Sigmoid colon (tissue), 7 donors: ENCODE measurements around the gene MAP3K2. TPM values are rescaled to one million over a fixed set of nuclear protein-coding genes. Genes with fewer than 3 reads are reported as not detected.

ENCODE experiments used
- DNase-seq: peaks from one replicate; pipeline ENCODE4 v3.0.0-alpha.2; 2019
- H3K27ac ChIP-seq, 4 donors: fragments of 200-600 bp; sonication (generic); one replicate each; pipeline ENCODE4 v1.5.1; 2016 to 2019; ENCODE audit warnings: mild to moderate bottlenecking in 1 of 4
- H3K27me3 ChIP-seq, 3 donors: fragments of 200-600 bp; sonication (generic); one replicate each; pipeline ENCODE4 v1.5.1; 2019; ENCODE audit warnings: mild to moderate bottlenecking in 1 of 3
- H3K36me3 ChIP-seq, 4 donors: fragments of 200-600 bp; sonication (generic); one replicate each; pipeline ENCODE4 v1.5.1; 2016 to 2019
- H3K4me1 ChIP-seq, 4 donors: fragments of 200-600 bp; sonication (generic); one replicate each; pipeline ENCODE4 v1.5.1; 2017 to 2019
- H3K4me3 ChIP-seq, 4 donors: fragments of 200-600 bp; sonication (generic); one replicate each; pipeline ENCODE4 v1.5.1; 2017 to 2019; ENCODE audit warnings: mild to moderate bottlenecking in 2 of 4, moderate library complexity in 1 of 4
- H3K9me3 ChIP-seq, 4 donors: fragments of 200-600 bp in 3 of 4; sonication (generic) in 3 of 4; one replicate each; pipeline versions ENCODE4 v1.5.1 to v1.6.1; 2013 to 2019
- CTCF ChIP-seq, 4 experiments: fragments of 450-650 bp in 3 of 4; fragments of 200-600 bp in 1 of 4; IDR thresholded peaks; one replicate each; pipeline ENCODE4 v1.5.1; 2016 to 2019; ENCODE audit warnings: antibody characterized with exemption in 4 of 4, mild to moderate bottlenecking in 3 of 4, moderate library complexity in 2 of 4
- EP300 ChIP-seq, 4 donors: sonication (generic); formaldehyde crosslinking; IDR thresholded peaks; one replicate each; pipeline ENCODE4 v1.6.1; 2017; ENCODE audit warnings: antibody characterized with exemption in 4 of 4
- POLR2A ChIP-seq, 2 donors: fragments of 450-650 bp; IDR thresholded peaks; one replicate each; pipeline ENCODE4 v1.6.1; 2016; ENCODE audit warnings: antibody characterized with exemption in 2 of 2, mild to moderate bottlenecking in 2 of 2, moderate library complexity in 2 of 2
- POLR2AphosphoS5 ChIP-seq, 4 donors: sonication (generic); formaldehyde crosslinking; IDR thresholded peaks; one replicate each; pipeline ENCODE4 v1.6.1; 2017; ENCODE audit warnings: antibody characterized with exemption in 4 of 4
- WGBS, 2 donors: extraction: QIAGEN DNeasy Blood & Tissue Kit; methylation state at CpG; one replicate each; pipeline ENCODE4 v1.1.7; 2013; 5-methylcytosine and 5-hydroxymethylcytosine counted together
- intact Hi-C: fragments of 100-400 bp; cut with DNase I; formaldehyde crosslinking; loops from one replicate; pipeline ENCODE4 v1.15.1; 2023
- polyA plus RNA-seq, 3 donors: library from polyadenylated mRNA; stranded (reverse); fragments of 200-250 nt; gene quantifications; one replicate each; pipeline ENCODE4 v1.2.3, GENCODE V29; 2013
- total RNA-seq, 4 donors: library from RNA; depleted of rRNA; stranded (reverse); fragments of >200 nt; gene quantifications; one replicate each; pipeline ENCODE4 v1.1.0, GENCODE V29; 2016
- donor health status: healthy with polysubstance abuse.
- donor health status: Bipolar disorder and iron deficiency.
- donor health status: healthy.

The MAP3K2 gene
- total and polyA plus RNA-seq, 7 donors, result 9.0 to 52.2 (median 39.9) TPM

- TF ChIP-seq CTCF (IDR thresholded peaks at IDR 0.05) (no peak), EP300 (IDR thresholded peaks at IDR 0.05) (no peak), POLR2AphosphoS5 (IDR thresholded peaks at IDR 0.05) (no peak), POLR2A (IDR thresholded peaks at IDR 0.05) (no peak)
- intact Hi-C loops, result loop anchor here (10.0 kb wide), 1 partner anchor 339 kb away; no protein-coding TSS in a partner anchor
- 81 to 84% methylated on average over 3 of the region's 3 CpGs for WGBS, 2 donors
- no peaks in the 10 kb centered on the region for H3K27me3 ChIP-seq
- no peaks in the 10 kb centered on the region for H3K9me3 ChIP-seq
- no peaks in the 10 kb centered on the region for H3K36me3 ChIP-seq
- DNase-seq, result no peak
- H3K4me3 ChIP-seq, result no peak overlapping the region
- no peak overlapping the region for H3K27ac ChIP-seq
- peaks cover 0 to 31% (median 25%) of the 10 kb centered on the region in 4 donors for H3K4me1 ChIP-seq
Observed at GRCh38 chr2:127403460-127403859, 15.7 kb upstream of the MAP3K2 start.

GRCh38 chr2:127401757-127402695 lies 14.3 kb upstream of the MAP3K2 start:
- H3K9me3 ChIP-seq, result no peaks in the 10 kb centered on the region
- H3K36me3 ChIP-seq, result no peaks in the 10 kb centered on the region
- H3K4me1 ChIP-seq, result peaks cover 0 to 31% (median 22%) of the 10 kb centered on the region in 4 donors
- no peak for DNase-seq
- TF ChIP-seq CTCF (IDR thresholded peaks at IDR 0.05), result no peak
- no peak for TF ChIP-seq EP300 (IDR thresholded peaks at IDR 0.05)
- TF ChIP-seq POLR2A (IDR thresholded peaks at IDR 0.05), result no peak
- no peak for TF ChIP-seq POLR2AphosphoS5 (IDR thresholded peaks at IDR 0.05)
- peak overlapping the region in 1 of 4 donors; percentile 68 for H3K27ac ChIP-seq
- H3K4me3 ChIP-seq, result no peak overlapping the region
- 37 to 70% methylated on average over 11 of the region's 11 CpGs for WGBS, 2 donors
- intact Hi-C loops, result loop anchor here (10.0 kb wide), 1 partner anchor 337 kb away; no protein-coding TSS in a partner anchor
- H3K27me3 ChIP-seq, result no peaks in the 10 kb centered on the region

GRCh38 chr2:127400897-127401756 lies 13.4 kb upstream of the MAP3K2 start:
- peak overlapping the region in 2 of 4 donors; percentile 35 to 68 for H3K27ac ChIP-seq
- peak overlapping the region in 3 of 4 donors; percentile 6 to 31 (median 28) for H3K4me3 ChIP-seq
- H3K36me3 ChIP-seq, result no peaks in the 10 kb centered on the region
- no peak for DNase-seq
- 12 to 56% methylated on average over 39 of the region's 39 CpGs for WGBS, 2 donors
- intact Hi-C loops, result loop anchor here (10.0 kb wide), 1 partner anchor 336 kb away; no protein-coding TSS in a partner anchor
- no peaks in the 10 kb centered on the region for H3K27me3 ChIP-seq
- peaks cover 0 to 28% (median 22%) of the 10 kb centered on the region in 4 donors for H3K4me1 ChIP-seq
- H3K9me3 ChIP-seq, result no peaks in the 10 kb centered on the region
- TF ChIP-seq EP300 (IDR thresholded peaks at IDR 0.05) (no peak), POLR2AphosphoS5 (IDR thresholded peaks at IDR 0.05) (no peak), CTCF (IDR thresholded peaks at IDR 0.05) (no peak), POLR2A (IDR thresholded peaks at IDR 0.05) (no peak)

GRCh38 chr2:127400533-127400896 lies 12.7 kb upstream of the MAP3K2 start:
- intact Hi-C loops, result loop anchor here (10.0 kb wide), 1 partner anchor 336 kb away; no protein-coding TSS in a partner anchor
- no peaks in the 10 kb centered on the region for H3K27me3 ChIP-seq
- H3K4me3 ChIP-seq, result peak overlapping the region in 3 of 4 donors; percentile 6 to 31 (median 28)
- peaks cover 0 to 28% (median 21%) of the 10 kb centered on the region in 4 donors for H3K4me1 ChIP-seq
- TF ChIP-seq CTCF (IDR thresholded peaks at IDR 0.05) (no peak), POLR2AphosphoS5 (IDR thresholded peaks at IDR 0.05) (no peak), POLR2A (IDR thresholded peaks at IDR 0.05) (no peak), EP300 (IDR thresholded peaks at IDR 0.05) (no peak)
- 19 to 73% methylated on average over 9 of the region's 9 CpGs for WGBS, 2 donors
- no peaks in the 10 kb centered on the region for H3K9me3 ChIP-seq
- no peaks in the 10 kb centered on the region for H3K36me3 ChIP-seq
- peak overlapping the region in 2 of 4 donors; percentile 35 to 68 for H3K27ac ChIP-seq
- no peak for DNase-seq
